Coronary artery (tissue), 2 donors: ENCODE data around the gene TNNT3.

Experiments used
- DNase-seq: peaks from one replicate; pipeline ENCODE4 v3.0.0-alpha.2; 2017; ENCODE audit warnings: low spot score
- H3K27ac ChIP-seq, 2 donors: fragments of 200-600 bp; sonication (generic); one replicate each; pipeline ENCODE4 v1.5.1; 2016 to 2019
- H3K4me3 ChIP-seq: fragments of 200-600 bp; sonication (generic); 2 replicates; pipeline ENCODE4 v1.5.1; 2016; ENCODE audit warnings: mild to moderate bottlenecking, moderate library complexity
- TF ChIP-seq, protein P1 (sequence below): fragments of 200-600 bp; sonication (generic); IDR thresholded peaks from one replicate; pipeline ENCODE4 v1.5.1; 2019; ENCODE audit warnings: antibody characterized with exemption

TNNT3 gene

DNA sequence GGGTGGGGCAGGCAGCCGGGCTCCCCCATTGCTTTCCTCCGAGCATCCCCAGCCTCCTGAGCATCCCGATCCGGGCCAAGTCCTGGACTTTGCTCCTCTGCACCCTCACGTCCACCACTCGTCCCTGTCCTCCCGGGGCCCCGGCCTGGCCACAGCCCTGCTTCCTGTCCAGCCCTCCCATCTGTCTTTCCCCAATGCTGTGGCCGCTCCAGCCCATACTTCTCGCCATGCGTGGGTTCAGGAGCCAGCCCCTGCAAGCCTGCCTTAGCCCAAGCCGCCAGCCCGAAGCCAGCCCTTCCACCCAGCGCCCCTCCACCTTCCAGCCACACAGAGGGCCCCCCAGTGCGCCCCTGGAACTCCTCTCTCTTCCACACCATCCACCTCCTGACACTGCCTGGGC lies 51.5 kb downstream of the TNNT3 start:
- H3K27ac ChIP-seq: no peak overlapping the region
- DNase-seq: no peak
- no peak overlapping the region for H3K4me3 ChIP-seq
- TF ChIP-seq, protein P1, sequence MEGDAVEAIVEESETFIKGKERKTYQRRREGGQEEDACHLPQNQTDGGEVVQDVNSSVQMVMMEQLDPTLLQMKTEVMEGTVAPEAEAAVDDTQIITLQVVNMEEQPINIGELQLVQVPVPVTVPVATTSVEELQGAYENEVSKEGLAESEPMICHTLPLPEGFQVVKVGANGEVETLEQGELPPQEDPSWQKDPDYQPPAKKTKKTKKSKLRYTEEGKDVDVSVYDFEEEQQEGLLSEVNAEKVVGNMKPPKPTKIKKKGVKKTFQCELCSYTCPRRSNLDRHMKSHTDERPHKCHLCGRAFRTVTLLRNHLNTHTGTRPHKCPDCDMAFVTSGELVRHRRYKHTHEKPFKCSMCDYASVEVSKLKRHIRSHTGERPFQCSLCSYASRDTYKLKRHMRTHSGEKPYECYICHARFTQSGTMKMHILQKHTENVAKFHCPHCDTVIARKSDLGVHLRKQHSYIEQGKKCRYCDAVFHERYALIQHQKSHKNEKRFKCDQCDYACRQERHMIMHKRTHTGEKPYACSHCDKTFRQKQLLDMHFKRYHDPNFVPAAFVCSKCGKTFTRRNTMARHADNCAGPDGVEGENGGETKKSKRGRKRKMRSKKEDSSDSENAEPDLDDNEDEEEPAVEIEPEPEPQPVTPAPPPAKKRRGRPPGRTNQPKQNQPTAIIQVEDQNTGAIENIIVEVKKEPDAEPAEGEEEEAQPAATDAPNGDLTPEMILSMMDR: no peak

GRCh38 chr11:1975185-1975584 lies 55.7 kb downstream of the TNNT3 start:
- TF ChIP-seq, protein P1: no peak
- Histone ChIP-seq H3K4me3 (no peak overlapping the region), H3K27ac (no peak overlapping the region)
- DNase-seq: no peak

- H3K27ac ChIP-seq: no peak overlapping the region
- DNase-seq: no peak
- TF ChIP-seq, protein P1: no peak
- no peak overlapping the region for H3K4me3 ChIP-seq
These were observed 59.4 kb downstream of the TNNT3 start for GRCh38 chr11:1978720-1979473.

DNA sequence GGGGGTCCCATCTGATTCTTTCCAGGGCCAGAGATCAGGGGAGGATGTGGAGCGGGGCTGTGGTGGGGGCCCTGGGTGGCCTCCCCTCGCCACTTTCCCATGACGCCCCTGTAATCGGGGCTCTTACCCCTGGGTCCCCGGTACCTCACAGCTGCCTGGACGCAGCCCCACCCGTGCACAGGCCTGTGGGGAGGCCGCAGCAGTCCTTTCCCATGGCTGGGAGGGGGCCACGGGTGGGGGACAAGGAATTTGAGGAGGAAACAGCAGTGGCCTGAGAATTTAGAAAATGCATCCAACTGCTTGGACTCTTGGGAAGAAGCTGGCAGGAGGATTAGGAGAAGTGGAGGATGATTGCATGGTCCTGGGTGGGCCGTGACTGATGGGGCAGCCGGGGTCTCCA lies 60.1 kb downstream of the TNNT3 start:
- TF ChIP-seq, protein P1: no peak
- DNase-seq: no peak
- Histone ChIP-seq H3K27ac (no peak overlapping the region), H3K4me3 (no peak overlapping the region)

GRCh38 chr11:1982873-1983600 lies 63.5 kb downstream of the TNNT3 start:
- TF ChIP-seq, protein P1: no peak

GRCh38 chr11:1983601-1983961 lies 64.1 kb downstream of the TNNT3 start:
- TF ChIP-seq, protein P1: no peak
- Histone ChIP-seq H3K4me3 (no peak overlapping the region), H3K27ac (no peak overlapping the region)
- no peak for DNase-seq

More at GRCh38 chr11:1982873-1983600, 63.5 kb downstream of the TNNT3 start:
- Histone ChIP-seq H3K4me3 (no peak overlapping the region), H3K27ac (no peak overlapping the region)
- DNase-seq: no peak

DNA sequence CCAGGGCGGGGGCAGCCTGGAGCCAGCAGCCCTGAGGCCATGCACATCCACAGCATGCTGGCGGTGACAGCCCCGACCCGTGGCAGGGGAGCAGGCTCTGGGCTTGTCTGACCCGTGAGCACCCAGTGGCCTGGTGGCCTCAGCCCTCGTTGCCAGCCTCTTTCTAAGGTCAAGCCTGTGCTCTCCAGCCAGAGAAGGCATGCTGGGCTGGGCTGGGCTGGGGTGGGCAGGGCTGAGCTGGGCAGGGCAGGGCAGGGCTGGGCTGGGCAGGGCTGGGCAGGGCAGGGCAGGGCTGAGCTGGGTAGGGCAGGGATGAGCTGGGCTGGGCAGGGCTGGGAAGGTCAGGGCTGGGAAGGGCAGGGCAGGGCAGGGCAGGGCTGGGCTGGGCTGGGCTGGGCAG lies 67.5 kb downstream of the TNNT3 start:
- Histone ChIP-seq H3K4me3 (no peak overlapping the region), H3K27ac (no peak overlapping the region)
- DNase-seq: no peak
- TF ChIP-seq, protein P1: no peak
